Muscle layer of colon (tissue), 2 donors: ENCODE results near the gene SPARC.

Source experiments
- H3K27ac ChIP-seq: one replicate; pipeline ENCODE4 v1.7.0; 2013; ENCODE audit warnings: low read depth, mild to moderate bottlenecking, low read length, moderate library complexity
- H3K27me3 ChIP-seq, 2 donors: one replicate each; pipeline ENCODE4 v1.7.0; 2013; ENCODE audit warnings: low read length in 2 of 2, mild to moderate bottlenecking in 2 of 2; ENCODE audit not compliant: insufficient read depth in 2 of 2, control insufficient read depth in 1 of 2
- H3K36me3 ChIP-seq: one replicate; pipeline ENCODE4 v1.7.0; 2013; ENCODE audit warnings: mild to moderate bottlenecking, low read length; ENCODE audit not compliant: insufficient read depth
- H3K4me1 ChIP-seq: one replicate; pipeline ENCODE4 v1.7.0; 2013; ENCODE audit warnings: mild to moderate bottlenecking, low read length; ENCODE audit not compliant: insufficient read depth
- H3K4me3 ChIP-seq, 2 donors: one replicate each; pipeline ENCODE4 v1.7.0; 2013; ENCODE audit warnings: low read length in 2 of 2, low read depth in 1 of 2, mild to moderate bottlenecking in 1 of 2, moderate library complexity in 1 of 2
- H3K9ac ChIP-seq: one replicate; pipeline ENCODE4 v1.7.0; 2013; ENCODE audit warnings: low read length
- H3K9me3 ChIP-seq: one replicate; pipeline ENCODE4 v1.7.0; 2013; ENCODE audit warnings: mild to moderate bottlenecking, low read length
- donor health status: abdominal sarcoma.
- donor health status: Adenocarcinoma of cecum.

The SPARC gene

GRCh38 chr5:151628112-151628823 is 58.4 kb downstream of the SPARC start:
- no peak overlapping the region for H3K27ac ChIP-seq
- no peaks in the 10 kb centered on the region for H3K4me1 ChIP-seq
- no peaks in the 10 kb centered on the region for H3K36me3 ChIP-seq
- no peak overlapping the region for H3K4me3 ChIP-seq
- H3K9ac ChIP-seq, result no peak overlapping the region
- H3K9me3 ChIP-seq, result no peaks in the 10 kb centered on the region
- H3K27me3 ChIP-seq, result no peaks in the 10 kb centered on the region

- no peak overlapping the region for H3K9ac ChIP-seq
- H3K4me1 ChIP-seq, result no peaks in the 10 kb centered on the region
These were observed 59.1 kb downstream of the SPARC start for GRCh38 chr5:151627650-151628049.

DNA sequence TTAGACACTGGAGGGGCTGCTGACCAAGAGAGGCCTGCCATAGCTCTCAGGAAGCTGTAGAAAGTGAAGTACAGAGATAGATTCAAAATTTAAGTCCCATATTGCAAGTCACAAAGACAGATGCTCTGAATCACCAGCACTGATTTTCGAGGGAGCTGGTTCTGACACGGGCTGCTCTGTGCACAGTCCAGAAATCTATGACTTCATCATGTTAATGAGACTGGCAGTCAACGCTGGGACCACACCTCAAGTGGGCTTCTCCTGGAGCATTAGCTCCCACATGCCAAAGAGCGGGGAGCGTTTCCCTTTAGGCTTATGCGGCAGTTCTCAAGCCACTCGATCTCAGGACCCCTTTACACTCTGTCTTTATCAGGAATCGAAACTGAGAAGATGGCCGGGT is 61.4 kb downstream of the SPARC start:
- Histone ChIP-seq H3K9me3 (no peaks in the 10 kb centered on the region), H3K4me3 (no peak overlapping the region), H3K27ac (no peak overlapping the region), H3K27me3 (peaks cover 0 to under 1% of the 10 kb centered on the region in 2 donors), H3K9ac (no peak overlapping the region), H3K4me1 (no peaks in the 10 kb centered on the region), H3K36me3 (no peaks in the 10 kb centered on the region)

More at GRCh38 chr5:151627650-151628049, 59.1 kb downstream of the SPARC start:
- Histone ChIP-seq H3K4me3 (no peak overlapping the region), H3K27ac (no peak overlapping the region), H3K27me3 (no peaks in the 10 kb centered on the region), H3K9me3 (no peaks in the 10 kb centered on the region), H3K36me3 (no peaks in the 10 kb centered on the region)

GRCh38 chr5:151624476-151624875 is 62.2 kb downstream of the SPARC start:
- H3K9ac ChIP-seq, result no peak overlapping the region
- H3K36me3 ChIP-seq, result no peaks in the 10 kb centered on the region
- H3K4me3 ChIP-seq, result no peak overlapping the region
- H3K4me1 ChIP-seq, result no peaks in the 10 kb centered on the region
- no peaks in the 10 kb centered on the region for H3K9me3 ChIP-seq
- no peak overlapping the region for H3K27ac ChIP-seq
- H3K27me3 ChIP-seq, result peaks cover 0 to 4% of the 10 kb centered on the region in 2 donors

DNA sequence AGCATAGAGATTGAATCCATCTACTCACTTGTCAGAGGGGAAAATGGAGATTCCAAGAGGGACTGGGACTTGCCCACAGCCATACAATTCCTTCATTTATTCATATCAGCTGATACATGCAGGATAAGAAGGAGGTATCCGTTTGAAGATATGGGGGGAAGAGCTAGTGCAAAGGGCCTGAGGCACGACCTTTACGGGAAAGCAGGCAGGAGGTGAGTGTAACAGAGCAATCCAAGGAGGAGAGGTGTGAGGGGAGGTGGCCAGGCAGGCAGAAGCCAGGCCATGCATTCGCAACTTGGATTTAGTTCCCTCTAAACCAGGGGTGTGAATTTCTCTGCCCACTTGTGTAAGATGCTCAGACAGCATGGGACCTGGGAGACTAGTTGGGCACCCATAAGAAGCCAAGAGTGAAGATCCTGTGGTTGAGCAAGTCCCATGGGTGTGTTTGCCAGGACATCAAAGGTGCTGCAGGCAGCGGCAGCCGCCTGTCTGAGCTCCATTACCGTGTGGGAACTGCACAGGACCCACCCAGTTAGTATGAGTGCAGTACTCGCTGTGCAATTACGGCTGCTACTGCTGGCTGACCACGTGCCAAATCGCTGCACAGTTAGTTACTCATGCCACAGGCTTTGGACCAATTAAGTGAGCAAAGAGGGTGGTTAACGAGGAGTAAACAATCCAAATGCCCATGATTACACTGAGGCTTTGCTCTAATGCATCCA is 64.2 kb downstream of the SPARC start:
- H3K9me3 ChIP-seq, result no peaks in the 10 kb centered on the region
- no peaks in the 10 kb centered on the region for H3K36me3 ChIP-seq
- H3K4me1 ChIP-seq, result no peaks in the 10 kb centered on the region
- no peak overlapping the region for H3K4me3 ChIP-seq
- H3K9ac ChIP-seq, result no peak overlapping the region
- no peak overlapping the region for H3K27ac ChIP-seq
- H3K27me3 ChIP-seq, result peaks cover 0 to 4% of the 10 kb centered on the region in 2 donors

GRCh38 chr5:151620461-151620840 is 66.3 kb downstream of the SPARC start:
- Histone ChIP-seq H3K4me3 (no peak overlapping the region), H3K4me1 (no peaks in the 10 kb centered on the region), H3K27ac (no peak overlapping the region), H3K27me3 (peaks cover 0 to 4% of the 10 kb centered on the region in 2 donors), H3K9ac (no peak overlapping the region), H3K36me3 (no peaks in the 10 kb centered on the region), H3K9me3 (no peaks in the 10 kb centered on the region)

GRCh38 chr5:151619812-151620460 is 66.8 kb downstream of the SPARC start:
- no peaks in the 10 kb centered on the region for H3K36me3 ChIP-seq
- H3K4me1 ChIP-seq, result no peaks in the 10 kb centered on the region
- peaks cover 0 to 9% of the 10 kb centered on the region in 2 donors for H3K27me3 ChIP-seq
- no peak overlapping the region for H3K9ac ChIP-seq
- H3K9me3 ChIP-seq, result no peaks in the 10 kb centered on the region
- no peak overlapping the region for H3K4me3 ChIP-seq
- no peak overlapping the region for H3K27ac ChIP-seq

- Histone ChIP-seq H3K4me1 (no peaks in the 10 kb centered on the region), H3K36me3 (no peaks in the 10 kb centered on the region), H3K9me3 (no peaks in the 10 kb centered on the region), H3K27me3 (peaks cover 0 to 11% of the 10 kb centered on the region in 2 donors), H3K27ac (no peak overlapping the region), H3K4me3 (no peak overlapping the region), H3K9ac (no peak overlapping the region)
These were observed 67.8 kb downstream of the SPARC start for GRCh38 chr5:151618907-151619306.

GRCh38 chr5:151617841-151618710 is 68.6 kb downstream of the SPARC start:
- no peaks in the 10 kb centered on the region for H3K4me1 ChIP-seq
- H3K9me3 ChIP-seq, result no peaks in the 10 kb centered on the region
- H3K36me3 ChIP-seq, result no peaks in the 10 kb centered on the region
- H3K27me3 ChIP-seq, result peaks cover 0 to 11% of the 10 kb centered on the region in 2 donors
- H3K27ac ChIP-seq, result no peak overlapping the region
- H3K9ac ChIP-seq, result no peak overlapping the region
- no peak overlapping the region for H3K4me3 ChIP-seq

DNA sequence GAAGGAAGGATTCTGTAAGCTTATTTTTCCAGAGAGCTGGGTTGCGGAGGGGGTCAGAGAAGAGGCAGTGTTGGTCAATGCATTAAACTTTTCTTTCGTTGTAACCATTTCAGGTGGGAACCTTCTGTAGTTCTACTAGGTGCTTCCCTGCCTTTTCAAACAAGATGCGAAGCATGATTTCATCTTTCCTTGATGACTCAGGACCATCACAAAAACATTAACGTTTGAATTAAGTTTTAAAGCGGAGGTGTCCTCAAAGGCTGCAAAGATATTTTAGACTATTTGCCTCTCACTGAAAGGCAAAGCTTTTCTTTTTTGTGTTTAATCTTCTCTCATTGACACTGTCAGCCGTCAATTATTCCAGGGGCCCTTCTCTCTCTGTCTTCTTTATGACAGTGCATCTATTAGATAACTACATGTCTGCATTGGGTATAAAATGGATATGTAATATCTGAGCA is 69.3 kb downstream of the SPARC start:
- Histone ChIP-seq H3K27me3 (peaks cover 0 to 11% of the 10 kb centered on the region in 2 donors), H3K4me1 (no peaks in the 10 kb centered on the region), H3K4me3 (no peak overlapping the region), H3K9ac (no peak overlapping the region), H3K36me3 (no peaks in the 10 kb centered on the region), H3K27ac (no peak overlapping the region), H3K9me3 (no peaks in the 10 kb centered on the region)

- Histone ChIP-seq H3K36me3 (no peaks in the 10 kb centered on the region), H3K9me3 (no peaks in the 10 kb centered on the region), H3K27me3 (peaks cover 0 to 11% of the 10 kb centered on the region in 2 donors), H3K4me3 (no peak overlapping the region), H3K9ac (no peak overlapping the region), H3K27ac (no peak overlapping the region), H3K4me1 (no peaks in the 10 kb centered on the region)
These were observed 71.3 kb downstream of the SPARC start for GRCh38 chr5:151615431-151615830.
